Stimulated activated CD4-positive, alpha-beta T cell treated with anti-CD3 and anti-CD28 coated beads, Interleukin-15, amount 100 ng/mL, for 1 hour (primary cell): ENCODE measurements around the gene TMEM109.

ENCODE experiments used
- DNase-seq, 2 donors: peaks; one replicate each; pipeline ENCODE4 v3.0.0-alpha.2; 2020; ENCODE audit warnings: low read depth in 1 of 2, low spot score in 1 of 2

TMEM109 gene

GRCh38 chr11:60939301-60939700 lies 25.3 kb downstream of the TMEM109 start:
- no peak for DNase-seq

- DNase-seq: no peak
These were observed 25.9 kb downstream of the TMEM109 start for GRCh38 chr11:60939855-60940254.

GRCh38 chr11:60941371-60942119 lies 27.6 kb downstream of the TMEM109 start:
- no peak for DNase-seq

- DNase-seq: no peak
These were observed 28.3 kb downstream of the TMEM109 start for GRCh38 chr11:60942219-60942618.

GRCh38 chr11:60942970-60943565 lies 29.1 kb downstream of the TMEM109 start:
- DNase-seq: no peak

- no peak for DNase-seq
These were observed 30.7 kb downstream of the TMEM109 start for GRCh38 chr11:60944490-60945294.

GRCh38 chr11:60945295-60945667 lies 31.3 kb downstream of the TMEM109 start:
- no peak for DNase-seq

- no peak for DNase-seq
These were observed 32.8 kb downstream of the TMEM109 start for GRCh38 chr11:60946601-60947264.

GRCh38 chr11:60947700-60948099 lies 33.7 kb downstream of the TMEM109 start:
- DNase-seq: no peak

GRCh38 chr11:60948250-60948649 lies 34.3 kb downstream of the TMEM109 start:
- DNase-seq: no peak

GRCh38 chr11:60950024-60950423 lies 36.1 kb downstream of the TMEM109 start:
- no peak for DNase-seq

GRCh38 chr11:60950933-60951605 lies 37.1 kb downstream of the TMEM109 start:
- DNase-seq: peak in 1 of 2 donors; percentile 13

GRCh38 chr11:60951606-60951903 lies 37.6 kb downstream of the TMEM109 start:
- DNase-seq: no peak

- DNase-seq: peak in 1 of 2 donors; percentile 8
These were observed 38.2 kb downstream of the TMEM109 start, which contains the start of gene SLC15A3 for GRCh38 chr11:60951904-60952741. Gene SLC15A3 (minus strand): TSS chr11:60952176. CDS start chr11:60951551, 625 bp downstream.

GRCh38 chr11:60952742-60953170 lies 38.8 kb downstream of the TMEM109 start:
- DNase-seq: no peak

- DNase-seq: no peak
These were observed 39.8 kb downstream of the TMEM109 start for GRCh38 chr11:60953781-60954180.

- no peak for DNase-seq
These were observed 40.5 kb downstream of the TMEM109 start for GRCh38 chr11:60954421-60954820.

- DNase-seq: no peak
These were observed 41.6 kb downstream of the TMEM109 start for GRCh38 chr11:60955571-60955970.

- no peak for DNase-seq
These were observed 43.2 kb downstream of the TMEM109 start for GRCh38 chr11:60957188-60957587.

- DNase-seq: no peak
These were observed 45.5 kb downstream of the TMEM109 start for GRCh38 chr11:60959431-60959830.
